Spleen (tissue), 7 donors: ENCODE data around the gene CNTNAP1.

Experiments
- POLR2A ChIP-seq, 3 donors: fragments of 450-650 bp; IDR thresholded peaks; one replicate each; pipeline ENCODE4 v1.5.1; 2017; ENCODE audit warnings: antibody characterized with exemption in 3 of 3, mild to moderate bottlenecking in 1 of 3
- POLR2AphosphoS5 ChIP-seq, 3 donors: sonication (generic); formaldehyde crosslinking; IDR thresholded peaks; one replicate each; pipeline ENCODE4 v1.5.1; 2017; ENCODE audit warnings: antibody characterized with exemption in 3 of 3
- TF ChIP-seq, protein P1 (sequence below), 11 experiments: fragments of 200-600 bp in 7 of 11; fragments of 450-650 bp in 4 of 11; sonication (generic) in 4 of 11; IDR thresholded peaks in 8 of 11; conservative IDR thresholded peaks in 3 of 11; 1 replicate in 7 of 11; 2 replicates in 4 of 11; pipeline versions ENCODE4 v1.4.0 to v1.8.0; 2016 to 2021; ENCODE audit warnings: antibody characterized with exemption in 11 of 11, inconsistent platforms in 4 of 11, mild to moderate bottlenecking in 1 of 11
- donor health status: DM: no; HTN: no; CAD: no; lungs with moderate emphysema.
- donor health status: DM: no; HTN: no; CAD: no.
- donor health status: DM: no; HTN: no; CAD: no.

DNA sequence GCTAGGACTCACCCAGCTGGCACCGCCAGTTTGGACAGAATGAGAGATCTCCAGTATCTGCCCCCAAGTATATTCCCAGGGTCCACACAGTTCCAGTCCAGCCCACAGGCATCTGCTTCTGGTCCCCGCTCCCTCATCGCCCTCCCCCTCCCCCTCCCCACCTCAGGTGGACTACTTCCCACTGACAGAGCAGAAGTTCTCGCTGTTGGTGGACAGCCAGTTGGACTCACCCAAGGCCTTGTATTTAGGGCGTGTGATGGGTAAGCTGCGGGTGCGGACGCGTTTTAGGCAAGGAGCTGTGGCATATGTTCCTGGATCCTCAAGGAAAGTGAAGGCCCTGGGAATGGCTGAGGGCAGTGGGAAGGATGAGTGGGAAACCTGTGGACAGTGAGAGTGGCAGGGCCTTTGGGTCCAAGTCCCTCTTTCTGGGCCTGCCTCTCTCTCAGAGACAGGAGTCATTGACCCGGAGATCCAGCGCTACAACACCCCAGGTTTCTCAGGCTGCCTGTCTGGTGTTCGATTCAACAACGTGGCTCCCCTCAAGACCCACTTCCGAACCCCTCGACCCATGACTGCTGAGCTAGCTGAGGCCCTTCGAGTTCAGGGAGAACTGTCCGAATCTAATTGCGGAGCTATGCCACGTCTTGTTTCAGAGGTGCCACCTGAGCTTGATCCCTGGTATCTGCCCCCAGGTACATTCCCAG is 14.9 kb downstream of the CNTNAP1 start:
- TF ChIP-seq, protein P1, sequence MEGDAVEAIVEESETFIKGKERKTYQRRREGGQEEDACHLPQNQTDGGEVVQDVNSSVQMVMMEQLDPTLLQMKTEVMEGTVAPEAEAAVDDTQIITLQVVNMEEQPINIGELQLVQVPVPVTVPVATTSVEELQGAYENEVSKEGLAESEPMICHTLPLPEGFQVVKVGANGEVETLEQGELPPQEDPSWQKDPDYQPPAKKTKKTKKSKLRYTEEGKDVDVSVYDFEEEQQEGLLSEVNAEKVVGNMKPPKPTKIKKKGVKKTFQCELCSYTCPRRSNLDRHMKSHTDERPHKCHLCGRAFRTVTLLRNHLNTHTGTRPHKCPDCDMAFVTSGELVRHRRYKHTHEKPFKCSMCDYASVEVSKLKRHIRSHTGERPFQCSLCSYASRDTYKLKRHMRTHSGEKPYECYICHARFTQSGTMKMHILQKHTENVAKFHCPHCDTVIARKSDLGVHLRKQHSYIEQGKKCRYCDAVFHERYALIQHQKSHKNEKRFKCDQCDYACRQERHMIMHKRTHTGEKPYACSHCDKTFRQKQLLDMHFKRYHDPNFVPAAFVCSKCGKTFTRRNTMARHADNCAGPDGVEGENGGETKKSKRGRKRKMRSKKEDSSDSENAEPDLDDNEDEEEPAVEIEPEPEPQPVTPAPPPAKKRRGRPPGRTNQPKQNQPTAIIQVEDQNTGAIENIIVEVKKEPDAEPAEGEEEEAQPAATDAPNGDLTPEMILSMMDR (IDR thresholded peaks at IDR 0.05 in 8 of 11, conservative IDR thresholded peaks at IDR 0.05 in 3 of 11): no peak
- TF ChIP-seq POLR2A (IDR thresholded peaks at IDR 0.05) (no peak), POLR2AphosphoS5 (IDR thresholded peaks at IDR 0.05) (no peak)
